Stimulated activated CD4-positive, alpha-beta T cell treated with anti-CD3 and anti-CD28 coated beads, Interleukin-15, amount 100 ng/mL, for 1 hour (primary cell): ENCODE data around the gene PPHLN1.

ENCODE experiments used
- DNase-seq, 2 donors: peaks; one replicate each; pipeline ENCODE4 v3.0.0-alpha.2; 2020; ENCODE audit warnings: low read depth in 1 of 2, low spot score in 1 of 2

PPHLN1 gene

GRCh38 chr12:42432517-42433140 lies 106.7 kb downstream of the PPHLN1 start:
- DNase-seq, result no peak

- DNase-seq, result no peak
These were observed 114.6 kb downstream of the PPHLN1 start for GRCh38 chr12:42440608-42441007.

GRCh38 chr12:42442311-42442759 lies 116.4 kb downstream of the PPHLN1 start:
- no peak for DNase-seq

- no peak for DNase-seq
These were observed 116.9 kb downstream of the PPHLN1 start for GRCh38 chr12:42442888-42443287.

- no peak for DNase-seq
These were observed 118.4 kb downstream of the PPHLN1 start for GRCh38 chr12:42444192-42444943.

GRCh38 chr12:42445891-42446290 lies 119.9 kb downstream of the PPHLN1 start:
- DNase-seq, result no peak

- no peak for DNase-seq
These were observed 120.8 kb downstream of the PPHLN1 start for GRCh38 chr12:42446761-42447160.

- no peak for DNase-seq
These were observed 121.4 kb downstream of the PPHLN1 start for GRCh38 chr12:42447371-42447786.

GRCh38 chr12:42448841-42449240 lies 122.9 kb downstream of the PPHLN1 start:
- DNase-seq, result no peak

GRCh38 chr12:42450248-42450647 lies 124.3 kb downstream of the PPHLN1 start:
- no peak for DNase-seq

- DNase-seq, result no peak
These were observed 132.6 kb downstream of the PPHLN1 start for GRCh38 chr12:42458575-42458974.

- DNase-seq, result no peak
These were observed 133.4 kb downstream of the PPHLN1 start for GRCh38 chr12:42459336-42459847.

GRCh38 chr12:42462486-42462885 lies 136.5 kb downstream of the PPHLN1 start:
- DNase-seq, result no peak

GRCh38 chr12:42463671-42464070 lies 137.7 kb downstream of the PPHLN1 start:
- no peak for DNase-seq

GRCh38 chr12:42468341-42468821 lies 142.4 kb downstream of the PPHLN1 start:
- DNase-seq, result no peak

- DNase-seq, result no peak
These were observed 143.0 kb downstream of the PPHLN1 start for GRCh38 chr12:42468921-42469320.

- DNase-seq, result no peak
These were observed 143.6 kb downstream of the PPHLN1 start for GRCh38 chr12:42469355-42470175.

GRCh38 chr12:42472376-42472775 lies 146.4 kb downstream of the PPHLN1 start:
- no peak for DNase-seq

- no peak for DNase-seq
These were observed 147.2 kb downstream of the PPHLN1 start for GRCh38 chr12:42473130-42473529.

GRCh38 chr12:42473561-42473960 lies 147.6 kb downstream of the PPHLN1 start:
- DNase-seq, result no peak

- no peak for DNase-seq
These were observed 148.4 kb downstream of the PPHLN1 start for GRCh38 chr12:42474391-42474790.
